Caco-2 (cell line): Measurements from ENCODE around the gene PIM3. TPM values are rescaled to one million over a fixed set of nuclear protein-coding genes. Genes with fewer than 3 reads are reported as not detected.

ENCODE experiments used
- BruUV-seq: library from RNA; stranded (reverse); fragments of 400-500 nt; replicated peaks from 2 replicates; lab custom pipeline; 2021; lab: Mats Ljungman, UMichigan
- CTCF ChIA-PET: fragments of 300-600 bp; sonication (Branson Sonifier 250); formaldehyde crosslinking; loops from one replicate; lab custom pipeline; 2022; ENCODE audit warnings: antibody characterized with exemption; lab: Charles Lee
- POLR2A ChIA-PET: fragments of 300-600 bp; sonication (Branson Sonifier 250); formaldehyde crosslinking; loops from one replicate; lab custom pipeline; 2022; ENCODE audit warnings: antibody characterized with exemption; lab: Charles Lee
- DNase-seq, 2 experiments: peaks; one replicate each; pipeline versions ENCODE4 v3.0.0 to v3.0.0-alpha.2; 2020 to 2022
- H3K27me3 ChIP-seq: replicated peaks from 2 replicates; pipeline ENCODE4 v1.6.0; 2011; ENCODE audit warnings: low read length; ENCODE audit not compliant: control insufficient read depth, insufficient read depth
- H3K36me3 ChIP-seq: 2 replicates; pipeline ENCODE4 v1.5.1; 2011; ENCODE audit warnings: low read length; ENCODE audit not compliant: control insufficient read depth, insufficient read depth
- H3K4me1 ChIP-seq: fragments of 250-450 bp; sonication (Bioruptor Pico); 2 replicates; pipeline ENCODE4 v1.5.1; 2020; ENCODE audit warnings: mild to moderate bottlenecking
- H3K4me3 ChIP-seq: 2 replicates; pipeline ENCODE4 v1.5.1; 2011; ENCODE audit warnings: low read depth, mild to moderate bottlenecking, control low read depth, low read length
- H3K9me3 ChIP-seq: fragments of 250-450 bp; sonication (Bioruptor Pico); 2 replicates; pipeline ENCODE4 v1.5.1; 2020; ENCODE audit warnings: mild to moderate bottlenecking, moderate library complexity
- H3K27ac Mint-ChIP-seq: one replicate; pipeline ENCODE4 v1.8.0; 2022; ENCODE audit warnings: mixed read lengths; ENCODE audit not compliant: unreplicated experiment
- H3K27me3 Mint-ChIP-seq: one replicate; pipeline ENCODE4 v1.8.0; 2022; ENCODE audit warnings: mixed read lengths; ENCODE audit not compliant: insufficient read depth, unreplicated experiment
- H3K36me3 Mint-ChIP-seq: one replicate; pipeline ENCODE4 v1.8.0; 2022; ENCODE audit warnings: mild to moderate bottlenecking, mixed read lengths; ENCODE audit not compliant: insufficient read depth, unreplicated experiment
- H3K4me1 Mint-ChIP-seq: one replicate; pipeline ENCODE4 v1.8.0; 2022; ENCODE audit warnings: low read depth, mixed read lengths; ENCODE audit not compliant: unreplicated experiment
- H3K4me3 Mint-ChIP-seq: one replicate; pipeline ENCODE4 v1.8.0; 2022; ENCODE audit warnings: mild to moderate bottlenecking, moderate library complexity, mixed read lengths; ENCODE audit not compliant: unreplicated experiment
- H3K9me3 Mint-ChIP-seq: one replicate; pipeline ENCODE4 v1.8.0; 2022; ENCODE audit warnings: mixed read lengths; ENCODE audit not compliant: unreplicated experiment
- CTCF ChIP-seq, 2 experiments: fragments of 200-600 bp in 1 of 2; IDR thresholded peaks; 1 replicate in 1 of 2; 2 replicates in 1 of 2; pipeline versions ENCODE4 v1.5.1 to v1.8.0; 2011 to 2022; ENCODE audit warnings: antibody characterized with exemption in 1 of 2, control low read depth in 1 of 2, inconsistent platforms in 1 of 2, low read depth in 1 of 2, low read length in 1 of 2, mild to moderate bottlenecking in 1 of 2, moderate library complexity in 1 of 2; ENCODE audit not compliant: insufficient read depth in 1 of 2, severe bottlenecking in 1 of 2, unreplicated experiment in 1 of 2
- intact Hi-C: fragments of 100-400 bp; cut with micrococcal nuclease; formaldehyde crosslinking; loops from one replicate; pipeline ENCODE4 v1.10.0; 2022; ENCODE audit not compliant: unreplicated experiment
- total RNA-seq: library from RNA; stranded (reverse); gene quantifications from 2 replicates; pipeline ENCODE4 v1.2.3, GENCODE V29; 2022

The PIM3 gene
- total RNA-seq, 1 experiment from 2014 or later = 39.6 TPM

DNA sequence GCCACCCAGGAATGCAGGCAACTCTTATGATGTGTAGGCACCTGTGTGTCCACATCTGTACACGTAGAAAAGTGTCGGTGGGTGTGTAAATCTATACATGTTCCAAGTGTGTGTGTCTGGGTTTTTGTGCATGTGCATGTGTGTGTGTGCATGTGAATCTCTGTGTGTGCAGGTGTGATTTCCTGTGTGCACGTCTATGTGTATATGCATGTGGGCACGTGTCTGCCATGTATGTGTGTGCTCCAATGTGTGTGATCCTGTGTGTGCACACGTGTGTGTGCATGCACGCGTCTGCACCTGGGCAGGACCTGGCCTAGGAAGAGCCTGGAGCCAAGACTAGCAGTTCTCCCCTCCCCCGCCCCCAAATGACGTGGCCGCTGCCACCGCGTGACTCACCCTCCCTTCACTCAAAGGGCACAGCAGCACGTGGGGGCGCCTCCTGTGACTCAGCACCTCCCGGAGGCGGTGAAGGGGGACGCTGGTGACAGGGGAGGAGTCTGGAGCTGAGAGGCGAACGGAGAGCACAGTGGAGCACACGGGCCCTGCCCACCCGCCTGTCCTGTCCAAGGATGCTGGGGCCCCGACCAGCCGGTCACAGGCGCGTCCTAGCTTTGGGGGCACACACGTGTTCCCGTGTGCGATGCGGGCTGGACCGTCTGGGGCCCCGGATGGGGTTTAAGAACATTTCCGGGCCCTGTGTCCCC lies 10.1 kb downstream of the PIM3 start:
- Mint-ChIP-seq H3K36me3 (peaks cover 21% of the 10 kb centered on the region), H3K4me3 (peak overlapping the region; percentile 72), H3K27me3 (no peaks in the 10 kb centered on the region), H3K9me3 (no peaks in the 10 kb centered on the region), H3K4me1 (no peaks in the 10 kb centered on the region), H3K27ac (peak overlapping the region; percentile 86)
- no peak for TF ChIP-seq CTCF (IDR thresholded peaks at IDR 0.05; ENCODE audit: insufficient read depth in 1 of 2, low read depth in 1 of 2, low read length in 1 of 2, severe bottlenecking in 1 of 2, unreplicated experiment in 1 of 2)
- Histone ChIP-seq H3K4me3 (peak overlapping the region; percentile 59), H3K9me3 (no peaks in the 10 kb centered on the region), H3K4me1 (peaks cover 28% of the 10 kb centered on the region), H3K27me3 (no peaks in the 10 kb centered on the region), H3K36me3 (no peaks in the 10 kb centered on the region)
- intact Hi-C loops = no loop called here
- ChIA-PET CTCF (no interaction called here), POLR2A (interaction anchor here (1.2 to 2.3 kb wide), 3 partner anchors 19 to 53 kb away, joined by 4 to 20 read pairs (median 4); partner anchors contain the start of genes ALG12 and CRELD2)
- DNase-seq = peak; percentile 95 to 98
- TSS peak; percentile 87 for BruUV-seq

GRCh38 chr22:49971232-49972162 lies 10.9 kb downstream of the PIM3 start:
- H3K27ac Mint-ChIP-seq = peak overlapping the region; percentile 86
- intact Hi-C loops = no loop called here
- no peaks in the 10 kb centered on the region for H3K9me3 Mint-ChIP-seq
- Histone ChIP-seq H3K4me3 (peak overlapping the region; percentile 59), H3K4me1 (peaks cover 21% of the 10 kb centered on the region), H3K36me3 (no peaks in the 10 kb centered on the region), H3K9me3 (no peaks in the 10 kb centered on the region), H3K27me3 (no peaks in the 10 kb centered on the region)
- DNase-seq = peak; percentile 86 to 90
- POLR2A ChIA-PET = interaction anchor here (0.7 to 2.3 kb wide), 6 partner anchors 12 to 59 kb away, joined by 4 to 24 read pairs (median 5); partner anchors contain the start of genes ALG12 and CRELD2
- TSS peak; percentile 51 for BruUV-seq
- no peaks in the 10 kb centered on the region for H3K27me3 Mint-ChIP-seq
- peak overlapping the region; percentile 72 for H3K4me3 Mint-ChIP-seq
- CTCF ChIA-PET = no interaction called here
- TF ChIP-seq CTCF (IDR thresholded peaks at IDR 0.05; ENCODE audit: insufficient read depth in 1 of 2, low read depth in 1 of 2, low read length in 1 of 2, severe bottlenecking in 1 of 2, unreplicated experiment in 1 of 2) = no peak
- H3K36me3 Mint-ChIP-seq = peaks cover 21% of the 10 kb centered on the region
- H3K4me1 Mint-ChIP-seq = no peaks in the 10 kb centered on the region
